SK-N-SH treated with all-trans-retinoic acid at 6 μM for 48 hours (cell line): ENCODE results near the gene PARD3.
"Not testable (repeated sequence)": the region's sequence is repeated elsewhere in the genome, so short reads cannot be mapped to it uniquely, and the experiment has no call there.

Experiments
- ATAC-seq: fragments of 200-7000 bp; cut with Tn5 transposase; 3 replicates; pipeline ENCODE4 v1.9.1; 2020; ENCODE audit warnings: mild to moderate bottlenecking, moderate library complexity
- ARNTL ChIP-seq: fragments of 450-650 bp; formaldehyde crosslinking; IDR thresholded peaks from 2 replicates; pipeline ENCODE4 v1.5.0; 2020; ENCODE audit warnings: low read depth, mild to moderate bottlenecking, moderate library complexity, borderline replicate concordance
- BACH2 ChIP-seq: fragments of 250-450 bp; sonication (Bioruptor Pico); IDR thresholded peaks from 2 replicates; pipeline ENCODE4 v1.9.0; 2021; ENCODE audit warnings: mild to moderate bottlenecking, borderline replicate concordance
- CREB5 ChIP-seq: fragments of 250-450 bp; sonication (Bioruptor Pico); IDR thresholded peaks from 2 replicates; pipeline ENCODE4 v1.5.1; 2020; ENCODE audit warnings: low read depth, mild to moderate bottlenecking, moderate library complexity
- CSDC2 ChIP-seq: fragments of 250-450 bp; sonication (Bioruptor Pico); IDR thresholded peaks from 2 replicates; pipeline ENCODE4 v1.5.0; 2020; ENCODE audit warnings: mild to moderate bottlenecking, moderate library complexity
- ESRRG ChIP-seq: fragments of 250-450 bp; sonication (Bioruptor Pico); IDR thresholded peaks from 2 replicates; pipeline ENCODE4 v1.6.1; 2021; ENCODE audit warnings: mild to moderate bottlenecking
- GLIS3 ChIP-seq: fragments of 250-450 bp; sonication (Bioruptor Pico); IDR thresholded peaks from 2 replicates; pipeline ENCODE4 v1.5.0; 2020; ENCODE audit warnings: mild to moderate bottlenecking, moderate library complexity
- ISL1 ChIP-seq: fragments of 250-450 bp; sonication (Bioruptor Pico); IDR thresholded peaks from 2 replicates; pipeline ENCODE4 v2.1.2; 2022; ENCODE audit warnings: mild to moderate bottlenecking, moderate library complexity
- OSR1 ChIP-seq: fragments of 250-450 bp; sonication (Bioruptor Pico); IDR thresholded peaks from 2 replicates; pipeline ENCODE4 v1.8.0; 2022; ENCODE audit warnings: moderate library complexity, mild to moderate bottlenecking, inconsistent platforms
- POU6F1 ChIP-seq: fragments of 250-450 bp; sonication (Bioruptor Pico); IDR thresholded peaks from 2 replicates; pipeline ENCODE4 v1.8.0; 2021; ENCODE audit warnings: low read depth, mild to moderate bottlenecking, moderate library complexity, borderline replicate concordance
- PPARA ChIP-seq: fragments of 250-450 bp; sonication (Bioruptor Pico); IDR thresholded peaks from 2 replicates; pipeline ENCODE4 v1.5.0; 2020; ENCODE audit warnings: mild to moderate bottlenecking, borderline replicate concordance
- RARB ChIP-seq: fragments of 250-450 bp; sonication (Bioruptor Pico); IDR thresholded peaks from 2 replicates; pipeline ENCODE4 v1.8.0; 2021; ENCODE audit warnings: mild to moderate bottlenecking, moderate library complexity
- SNAI2 ChIP-seq: fragments of 250-450 bp; sonication (Bioruptor Pico); IDR thresholded peaks from 2 replicates; pipeline ENCODE4 v1.5.0; 2020; ENCODE audit warnings: mild to moderate bottlenecking, moderate library complexity
- TCF4 ChIP-seq: fragments of 250-450 bp; sonication (Bioruptor Pico); IDR thresholded peaks from 2 replicates; pipeline ENCODE4 v1.8.0; 2021; ENCODE audit warnings: mild to moderate bottlenecking, moderate library complexity, borderline replicate concordance
- TOX ChIP-seq: fragments of 250-450 bp; sonication (Bioruptor Pico); IDR thresholded peaks from 2 replicates; pipeline ENCODE4 v1.8.0; 2021; ENCODE audit warnings: mild to moderate bottlenecking, moderate library complexity, borderline replicate concordance
- TSHZ2 ChIP-seq: fragments of 250-450 bp; sonication (Bioruptor Pico); IDR thresholded peaks from 2 replicates; pipeline ENCODE4 v1.5.0; 2020; ENCODE audit warnings: mild to moderate bottlenecking, moderate library complexity
- ZC3H10 ChIP-seq: fragments of 250-450 bp; sonication (Bioruptor Pico); IDR thresholded peaks from 2 replicates; pipeline ENCODE4 v1.5.1; 2021; ENCODE audit warnings: mild to moderate bottlenecking, moderate library complexity
- ZFP3 ChIP-seq: fragments of 250-450 bp; sonication (Bioruptor Pico); IDR thresholded peaks from 2 replicates; pipeline ENCODE4 v1.5.0; 2020; ENCODE audit warnings: mild to moderate bottlenecking, moderate library complexity
- ZFP30 ChIP-seq: fragments of 450-650 bp; formaldehyde crosslinking; IDR thresholded peaks from 2 replicates; pipeline ENCODE4 v1.5.0; 2022; ENCODE audit warnings: mild to moderate bottlenecking, moderate library complexity
- ZNF565 ChIP-seq: fragments of 450-650 bp; formaldehyde crosslinking; conservative IDR thresholded peaks from 2 replicates; pipeline ENCODE4 v1.5.0; 2020; ENCODE audit warnings: low read depth, mild to moderate bottlenecking, moderate library complexity
- ZNF70 ChIP-seq: fragments of 450-650 bp; formaldehyde crosslinking; IDR thresholded peaks from 2 replicates; pipeline ENCODE4 v1.5.0; 2020; ENCODE audit warnings: mild to moderate bottlenecking, moderate library complexity
- ZNF8 ChIP-seq: fragments of 450-650 bp; formaldehyde crosslinking; IDR thresholded peaks from 2 replicates; pipeline ENCODE4 v1.5.0; 2020; ENCODE audit warnings: mild to moderate bottlenecking, moderate library complexity
- TF ChIP-seq, protein P1 (sequence below): fragments of 250-450 bp; sonication (Bioruptor Pico); IDR thresholded peaks from 2 replicates; pipeline ENCODE4 v1.5.1; 2021; ENCODE audit warnings: mild to moderate bottlenecking, moderate library complexity
- TF ChIP-seq, protein P2 (sequence below): fragments of 250-450 bp; sonication (Bioruptor Pico); IDR thresholded peaks from 2 replicates; pipeline ENCODE4 v1.8.0; 2020; ENCODE audit warnings: mild to moderate bottlenecking, moderate library complexity, borderline replicate concordance

Gene PARD3

DNA sequence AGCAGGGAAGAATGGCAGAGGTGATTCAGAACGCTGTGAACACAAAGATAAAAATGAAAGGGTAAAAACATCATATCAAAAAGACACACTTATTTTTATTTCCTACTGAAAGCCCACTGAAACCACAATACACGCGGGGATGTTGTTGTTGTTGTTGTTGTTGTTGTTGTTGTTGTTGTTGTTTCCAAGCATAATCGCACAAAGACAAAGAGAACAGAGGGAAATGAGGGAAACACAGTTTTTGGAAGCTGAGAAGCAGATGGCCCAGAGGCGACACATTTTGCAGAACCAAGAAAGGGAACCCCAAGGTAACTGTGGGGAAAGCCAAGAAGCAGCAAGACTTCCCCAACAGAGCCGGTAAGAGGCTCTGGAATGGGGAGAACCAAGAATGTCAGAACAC is 113.9 kb downstream of the PARD3 start:
- no peak for ATAC-seq

GRCh38 chr10:34700752-34701151 is 114.3 kb downstream of the PARD3 start:
- not testable (repeated sequence) for ATAC-seq

More for the DNA sequence above, 113.9 kb downstream of the PARD3 start:
- TF ChIP-seq SNAI2 (no peak), GLIS3 (no peak), TCF4 (CRISPR knock-in tag) (no peak), CREB5 (CRISPR knock-in tag) (no peak), ZNF8 (no peak), ZNF70 (no peak), CSDC2 (CRISPR knock-in tag) (no peak), BACH2 (CRISPR knock-in tag) (no peak), ZC3H10 (CRISPR knock-in tag) (no peak)
- TF ChIP-seq, protein P1, sequence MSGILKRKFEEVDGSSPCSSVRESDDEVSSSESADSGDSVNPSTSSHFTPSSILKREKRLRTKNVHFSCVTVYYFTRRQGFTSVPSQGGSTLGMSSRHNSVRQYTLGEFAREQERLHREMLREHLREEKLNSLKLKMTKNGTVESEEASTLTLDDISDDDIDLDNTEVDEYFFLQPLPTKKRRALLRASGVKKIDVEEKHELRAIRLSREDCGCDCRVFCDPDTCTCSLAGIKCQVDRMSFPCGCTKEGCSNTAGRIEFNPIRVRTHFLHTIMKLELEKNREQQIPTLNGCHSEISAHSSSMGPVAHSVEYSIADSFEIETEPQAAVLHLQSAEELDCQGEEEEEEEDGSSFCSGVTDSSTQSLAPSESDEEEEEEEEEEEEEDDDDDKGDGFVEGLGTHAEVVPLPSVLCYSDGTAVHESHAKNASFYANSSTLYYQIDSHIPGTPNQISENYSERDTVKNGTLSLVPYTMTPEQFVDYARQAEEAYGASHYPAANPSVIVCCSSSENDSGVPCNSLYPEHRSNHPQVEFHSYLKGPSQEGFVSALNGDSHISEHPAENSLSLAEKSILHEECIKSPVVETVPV (CRISPR knock-in tag), result no peak

DNA sequence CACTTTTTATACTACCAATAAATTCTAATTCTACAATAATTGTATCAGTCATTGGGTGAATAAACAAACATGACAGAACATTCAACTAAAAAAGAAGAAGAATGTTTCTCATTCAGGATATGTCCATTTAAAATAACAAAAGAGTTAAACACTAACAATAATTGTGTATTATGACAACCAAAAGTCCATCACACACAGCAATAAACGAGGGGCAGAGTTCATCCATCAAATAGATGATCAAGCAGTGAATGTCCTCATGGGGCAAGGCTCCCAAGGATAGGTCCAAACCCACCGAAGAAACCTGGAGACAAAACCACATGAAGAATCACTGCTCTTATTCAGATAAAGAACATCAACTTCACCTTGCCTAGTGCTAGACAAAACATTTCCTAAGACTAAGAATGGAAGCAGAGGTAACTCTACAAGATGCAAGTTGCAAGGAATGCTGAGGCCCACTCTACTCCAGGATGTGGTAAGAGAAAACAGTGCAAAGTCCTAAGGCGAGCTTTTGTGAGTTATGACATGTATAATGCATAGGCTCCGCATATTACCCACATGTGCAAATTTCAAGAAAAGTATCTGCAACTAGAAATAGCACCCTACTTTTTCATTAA is 115.1 kb downstream of the PARD3 start:
- no peak for ATAC-seq
- TF ChIP-seq TOX (CRISPR knock-in tag), result no peak

DNA sequence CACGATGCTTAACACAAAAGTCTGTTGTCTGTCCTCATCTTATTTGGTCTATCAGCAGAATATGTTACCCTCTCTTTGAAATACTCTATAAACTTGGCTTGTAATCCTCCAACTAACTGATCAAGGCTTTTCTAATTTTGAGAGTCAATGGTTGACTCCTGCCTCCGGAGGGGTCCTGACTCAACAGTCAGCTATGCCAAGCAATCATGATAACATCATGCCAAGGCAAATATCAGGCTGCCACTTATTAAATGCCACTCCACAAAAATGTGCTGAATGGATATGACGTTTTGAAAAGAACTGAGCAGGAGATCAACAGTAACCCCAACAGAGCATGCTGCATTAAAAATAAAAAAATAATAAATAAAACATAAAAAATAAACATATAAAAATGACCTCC is 116.1 kb downstream of the PARD3 start:
- TF ChIP-seq TCF4 (CRISPR knock-in tag) (no peak), ZC3H10 (CRISPR knock-in tag) (no peak), CREB5 (CRISPR knock-in tag) (no peak), CSDC2 (CRISPR knock-in tag) (no peak), POU6F1 (no peak), OSR1 (CRISPR knock-in tag) (no peak), ZNF565 (no peak), PPARA (CRISPR knock-in tag) (no peak), BACH2 (CRISPR knock-in tag) (no peak), ISL1 (CRISPR knock-in tag) (peak; percentile 79), GLIS3 (0 out of 2 replicates have a peak, but pooled peaks have one; percentile 23), ZNF70 (no peak), SNAI2 (no peak), ZFP30 (CRISPR knock-in tag) (no peak), ESRRG (CRISPR knock-in tag) (no peak), TOX (CRISPR knock-in tag) (no peak), ARNTL (CRISPR knock-in tag) (no peak), RARB (CRISPR knock-in tag) (no peak), ZNF8 (no peak), ZFP3 (CRISPR knock-in tag) (0 out of 2 replicates have a peak, but pooled peaks have one; percentile 42), TSHZ2 (CRISPR knock-in tag) (no peak)
- TF ChIP-seq, protein P2, sequence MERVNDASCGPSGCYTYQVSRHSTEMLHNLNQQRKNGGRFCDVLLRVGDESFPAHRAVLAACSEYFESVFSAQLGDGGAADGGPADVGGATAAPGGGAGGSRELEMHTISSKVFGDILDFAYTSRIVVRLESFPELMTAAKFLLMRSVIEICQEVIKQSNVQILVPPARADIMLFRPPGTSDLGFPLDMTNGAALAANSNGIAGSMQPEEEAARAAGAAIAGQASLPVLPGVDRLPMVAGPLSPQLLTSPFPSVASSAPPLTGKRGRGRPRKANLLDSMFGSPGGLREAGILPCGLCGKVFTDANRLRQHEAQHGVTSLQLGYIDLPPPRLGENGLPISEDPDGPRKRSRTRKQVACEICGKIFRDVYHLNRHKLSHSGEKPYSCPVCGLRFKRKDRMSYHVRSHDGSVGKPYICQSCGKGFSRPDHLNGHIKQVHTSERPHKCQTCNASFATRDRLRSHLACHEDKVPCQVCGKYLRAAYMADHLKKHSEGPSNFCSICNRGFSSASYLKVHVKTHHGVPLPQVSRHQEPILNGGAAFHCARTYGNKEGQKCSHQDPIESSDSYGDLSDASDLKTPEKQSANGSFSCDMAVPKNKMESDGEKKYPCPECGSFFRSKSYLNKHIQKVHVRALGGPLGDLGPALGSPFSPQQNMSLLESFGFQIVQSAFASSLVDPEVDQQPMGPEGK (CRISPR knock-in tag), result no peak
- TF ChIP-seq, protein P1 (CRISPR knock-in tag), result no peak
- TF ChIP-seq, all 23 proteins: peak for 3
- ATAC-seq, result peak; percentile 73
